ENCODE data around the gene SLC7A8. TPM values are rescaled to one million over a fixed set of nuclear protein-coding genes. Genes with fewer than 3 reads are reported as not detected.

SLC7A8 gene
- total and polyA plus RNA-seq, 2 of the 4 experiments (the other 2 are of a cell fraction), result 0.31 TPM; not detected in 1

GRCh38 chr14:23182372-23183157, 895 bp downstream of the SLC7A8 start:
- dilution Hi-C loops (cut with HindIII; ENCODE audit: low sequenced_read_pairs, unreplicated experiment), result no loop called here
- BruUV-seq (replicated peaks), result no TSS peak
- H3K4me3 ChIP-seq (ENCODE audit: insufficient read depth, low read depth, low read length), result peak overlapping the region; percentile 49

More at GRCh38 chr14:23182372-23183157, 895 bp downstream of the SLC7A8 start:
- Histone ChIP-seq H3K27ac (ENCODE audit: insufficient read depth, low read length) (no peak overlapping the region), H3K4me2 (ENCODE audit: low read depth, low read length) (peak overlapping the region; percentile 88), H3K23ac (ENCODE audit: low read depth, low read length) (peak overlapping the region; percentile 24; the same call in 1 of the 2 replicates), H3K14ac (replicated peaks; ENCODE audit: low read depth, low read length) (no peak overlapping the region), H2AK9ac (replicated peaks; ENCODE audit: low read depth, low read length, poor library complexity) (no peak overlapping the region), H2AK5ac (ENCODE audit: low read depth, low read length) (no peak overlapping the region), H2AFZ (replicated peaks; ENCODE audit: low read length, poor library complexity) (peak overlapping the region; percentile 74), H4K8ac (ENCODE audit: low read depth in 2 of 2, low read length in 2 of 2) (no peak overlapping the region), H3K9me3 (ENCODE audit: control insufficient read depth, insufficient read depth, low read length) (no peaks in the 10 kb centered on the region), H2BK20ac (ENCODE audit: low read depth, low read length) (no peak overlapping the region), H3K79me1 (ENCODE audit: low read depth in 1 of 2, low read length in 2 of 2) (no peaks in the 10 kb centered on the region), H2BK120ac (ENCODE audit: low read depth, low read length) (no peak overlapping the region), H2BK5ac (ENCODE audit: low read depth, low read length, poor library complexity, severe bottlenecking) (no peak overlapping the region), H4K20me1 (ENCODE audit: insufficient read depth, low read length) (no peaks in the 10 kb centered on the region), H4K5ac (ENCODE audit: low read depth, low read length) (no peak overlapping the region), H3K27me3 (ENCODE audit: control insufficient read depth, insufficient read depth, low read length) (peaks cover 25% of the 10 kb centered on the region), H3K36me3 (ENCODE audit: control insufficient read depth, insufficient read depth, low read length) (no peaks in the 10 kb centered on the region), H3K18ac (ENCODE audit: low read depth, low read length) (no peak overlapping the region), H4K91ac (ENCODE audit: insufficient read depth, low read depth, low read length) (no peak overlapping the region), H3K4ac (ENCODE audit: low read depth, low read length) (no peak overlapping the region), H3K56ac (ENCODE audit: extremely low read depth, insufficient read depth, low read length) (no peak overlapping the region), H3K9me1 (ENCODE audit: insufficient read depth, low read length) (no peaks in the 10 kb centered on the region), H3K4me1 (ENCODE audit: control insufficient read depth, insufficient read depth, low read length) (no peaks in the 10 kb centered on the region), H3K9ac (ENCODE audit: low read depth, low read length) (no peak overlapping the region), H2BK15ac (ENCODE audit: low read depth, low read length) (no peak overlapping the region)
- ChIA-PET POLR2A (ENCODE audit: unreplicated experiment) (no interaction called here), CTCF (interaction anchor here (0.6 to 3.0 kb wide), 2 partner anchors 61 to 233 kb away, joined by 3 to 21 read pairs; no protein-coding TSS in a partner anchor)
- DNase-seq, result no peak
- no CpG with 5 or more reads among the region's 24 CpGs for WGBS, 2 experiments (ENCODE audit: extremely low coverage in 2 of 2, insufficient read length in 1 of 2)
- ATAC-seq (ENCODE audit: low read depth), result no peak
- TF ChIP-seq ELK1 (IDR thresholded peaks at IDR 0.05; ENCODE audit: borderline replicate concordance, low read depth, low read length), result no peak
- TF ChIP-seq SMC3 (IDR thresholded peaks at IDR 0.05; ENCODE audit: low read depth, low read length), result no peak
- no peak for TF ChIP-seq RAD21 (IDR thresholded peaks at IDR 0.05; ENCODE audit: low read length)
- TF ChIP-seq CHD1 (IDR thresholded peaks at IDR 0.05; ENCODE audit: low read depth, low read length), result no peak
- TF ChIP-seq NFE2L2 (IDR thresholded peaks at IDR 0.05; ENCODE audit: low read depth, low read length), result no peak
- TF ChIP-seq FOS (IDR thresholded peaks at IDR 0.05; ENCODE audit: low read depth, low read length), result no peak
- intact Hi-C loops (cut with micrococcal nuclease) (loop anchor here (10.0 kb wide), 1 partner anchor 198 kb away; the partner anchor contains the start of gene AJUBA), in situ Hi-C loops (cut with MboI; ENCODE audit: low sequenced_read_pairs) (loop anchor here (5.0 kb wide), 1 partner anchor 55 kb away; no protein-coding TSS in a partner anchor)

All from IMR-90 (cell line).